Activated naive CD4-positive, alpha-beta T cell treated with anti-CD3 and anti-CD28 coated beads, Interleukin-2, amount 50 U/mL, for 72 hours (primary cell): ENCODE data around the gene HEPHL1. TPM values are rescaled to one million over a fixed set of nuclear protein-coding genes. Genes with fewer than 3 reads are reported as not detected.

Experiments
- ATAC-seq, 2 donors: fragments of 150-1000 bp; cut with Tn5 transposase; 2 replicates each; pipeline ENCODE4 v1.10.0; 2021; ENCODE audit warnings: mild to moderate bottlenecking in 2 of 2, moderate library complexity in 2 of 2
- DNase-seq, 2 donors: peaks; one replicate each; pipeline ENCODE4 v3.0.0; 2021 to 2022; ENCODE audit warnings: low spot score in 2 of 2
- H3K27ac Mint-ChIP-seq, 2 donors: one replicate each; pipeline ENCODE4 v1.8.0; 2022; ENCODE audit warnings: mild to moderate bottlenecking in 2 of 2, mixed read lengths in 2 of 2
- H3K36me3 Mint-ChIP-seq, 2 donors: one replicate each; pipeline ENCODE4 v1.8.0; 2022; ENCODE audit warnings: mixed read lengths in 2 of 2
- H3K9me3 Mint-ChIP-seq, 2 donors: one replicate each; pipeline ENCODE4 v1.8.0; 2022; ENCODE audit warnings: mixed read lengths in 2 of 2
- total RNA-seq, 2 donors: library from RNA; stranded (reverse); gene quantifications; one replicate each; pipeline ENCODE4 v1.2.3, GENCODE V29; 2022

HEPHL1 gene
- total RNA-seq, 2 donors from 2014 or later = not detected

- H3K9me3 Mint-ChIP-seq = peaks cover 3 to 11% of the 10 kb centered on the region in 2 donors
- H3K36me3 Mint-ChIP-seq = no peaks in the 10 kb centered on the region
- no peak for ATAC-seq
- no peak overlapping the region for H3K27ac Mint-ChIP-seq
- no peak for DNase-seq
Observed at GRCh38 chr11:94010136-94010535, 11.0 kb upstream of the HEPHL1 start.

GRCh38 chr11:94011478-94011877, 9.7 kb upstream of the HEPHL1 start:
- H3K36me3 Mint-ChIP-seq = no peaks in the 10 kb centered on the region
- no peak for ATAC-seq

GRCh38 chr11:94017446-94017845, 3.7 kb upstream of the HEPHL1 start:
- ATAC-seq = no peak
- DNase-seq = no peak
- peaks cover 0 to 2% of the 10 kb centered on the region in 2 donors for H3K9me3 Mint-ChIP-seq
- H3K36me3 Mint-ChIP-seq = no peaks in the 10 kb centered on the region
- no peak overlapping the region for H3K27ac Mint-ChIP-seq

More at GRCh38 chr11:94011478-94011877, 9.7 kb upstream of the HEPHL1 start:
- Mint-ChIP-seq H3K27ac (no peak overlapping the region), H3K9me3 (peaks cover 3 to 11% of the 10 kb centered on the region in 2 donors)
- no peak for DNase-seq

GRCh38 chr11:94018721-94019120, 2.4 kb upstream of the HEPHL1 start:
- peak overlapping the region in 1 of 2 donors; percentile 38 for H3K27ac Mint-ChIP-seq
- DNase-seq (no peak), ATAC-seq (no peak)
- H3K9me3 Mint-ChIP-seq = no peaks in the 10 kb centered on the region
- no peaks in the 10 kb centered on the region for H3K36me3 Mint-ChIP-seq

- Mint-ChIP-seq H3K36me3 (no peaks in the 10 kb centered on the region), H3K27ac (no peak overlapping the region), H3K9me3 (peaks cover 8 to 14% of the 10 kb centered on the region in 2 donors)
- DNase-seq (no peak), ATAC-seq (no peak)
Observed at GRCh38 chr11:94023856-94024255, 2.7 kb downstream of the HEPHL1 start.

- DNase-seq (no peak), ATAC-seq (no peak)
- H3K36me3 Mint-ChIP-seq = no peaks in the 10 kb centered on the region
- H3K9me3 Mint-ChIP-seq = peaks cover 8 to 14% of the 10 kb centered on the region in 2 donors
- no peak overlapping the region for H3K27ac Mint-ChIP-seq
Observed at GRCh38 chr11:94024547-94024946, 3.4 kb downstream of the HEPHL1 start.

- Mint-ChIP-seq H3K36me3 (no peaks in the 10 kb centered on the region), H3K9me3 (peaks cover 8 to 14% of the 10 kb centered on the region in 2 donors)
- no peak for DNase-seq
Observed at GRCh38 chr11:94025690-94026394, 4.7 kb downstream of the HEPHL1 start.

GRCh38 chr11:94027210-94027609, 6.1 kb downstream of the HEPHL1 start:
- H3K9me3 Mint-ChIP-seq = peaks cover 8 to 14% of the 10 kb centered on the region in 2 donors
- DNase-seq (no peak), ATAC-seq (no peak)
- H3K36me3 Mint-ChIP-seq = no peaks in the 10 kb centered on the region
- no peak overlapping the region for H3K27ac Mint-ChIP-seq

More at GRCh38 chr11:94025690-94026394, 4.7 kb downstream of the HEPHL1 start:
- H3K27ac Mint-ChIP-seq = no peak overlapping the region
- no peak for ATAC-seq

GRCh38 chr11:94028436-94028835, 7.3 kb downstream of the HEPHL1 start:
- Mint-ChIP-seq H3K36me3 (no peaks in the 10 kb centered on the region), H3K9me3 (peaks cover 8 to 14% of the 10 kb centered on the region in 2 donors), H3K27ac (no peak overlapping the region)
- ATAC-seq = no peak
- no peak for DNase-seq

GRCh38 chr11:94030059-94030458, 8.9 kb downstream of the HEPHL1 start:
- no peak for ATAC-seq
- H3K27ac Mint-ChIP-seq = no peak overlapping the region
- peaks cover 11 to 18% of the 10 kb centered on the region in 2 donors for H3K9me3 Mint-ChIP-seq
- no peak for DNase-seq
- H3K36me3 Mint-ChIP-seq = no peaks in the 10 kb centered on the region

GRCh38 chr11:94031625-94032024, 10.5 kb downstream of the HEPHL1 start:
- no peak for ATAC-seq
- Mint-ChIP-seq H3K36me3 (peaks cover 0 to 6% of the 10 kb centered on the region in 2 donors), H3K27ac (no peak overlapping the region), H3K9me3 (peaks cover 11 to 16% of the 10 kb centered on the region in 2 donors)
- no peak for DNase-seq

- DNase-seq (no peak), ATAC-seq (no peak)
- H3K9me3 Mint-ChIP-seq = peaks cover 8 to 14% of the 10 kb centered on the region in 2 donors
- H3K36me3 Mint-ChIP-seq = peaks cover 0 to 6% of the 10 kb centered on the region in 2 donors
- no peak overlapping the region for H3K27ac Mint-ChIP-seq
Observed at GRCh38 chr11:94032066-94032465, 10.9 kb downstream of the HEPHL1 start.

- ATAC-seq = no peak
- peaks cover 0 to 6% of the 10 kb centered on the region in 2 donors for H3K36me3 Mint-ChIP-seq
Observed at GRCh38 chr11:94032725-94033124, 11.6 kb downstream of the HEPHL1 start.

GRCh38 chr11:94034207-94034606, 13.1 kb downstream of the HEPHL1 start:
- DNase-seq (no peak), ATAC-seq (no peak)
- Mint-ChIP-seq H3K9me3 (peaks cover 3 to 8% of the 10 kb centered on the region in 2 donors), H3K27ac (no peak overlapping the region), H3K36me3 (peaks cover 0 to 6% of the 10 kb centered on the region in 2 donors)

More at GRCh38 chr11:94032725-94033124, 11.6 kb downstream of the HEPHL1 start:
- H3K9me3 Mint-ChIP-seq = peaks cover 3 to 8% of the 10 kb centered on the region in 2 donors
- no peak for DNase-seq
- no peak overlapping the region for H3K27ac Mint-ChIP-seq

- ATAC-seq = no peak
- Mint-ChIP-seq H3K36me3 (peaks cover 0 to 6% of the 10 kb centered on the region in 2 donors), H3K9me3 (peaks cover 3 to 8% of the 10 kb centered on the region in 2 donors), H3K27ac (no peak overlapping the region)
- no peak for DNase-seq
Observed at GRCh38 chr11:94036096-94036495, 14.9 kb downstream of the HEPHL1 start.

- no peak overlapping the region for H3K27ac Mint-ChIP-seq
- DNase-seq = no peak
Observed at GRCh38 chr11:94043241-94043640, 22.1 kb downstream of the HEPHL1 start.

GRCh38 chr11:94046796-94047195, 25.6 kb downstream of the HEPHL1 start:
- H3K27ac Mint-ChIP-seq = no peak overlapping the region
- DNase-seq (no peak), ATAC-seq (no peak)

More at GRCh38 chr11:94043241-94043640, 22.1 kb downstream of the HEPHL1 start:
- no peaks in the 10 kb centered on the region for H3K36me3 Mint-ChIP-seq
- no peaks in the 10 kb centered on the region for H3K9me3 Mint-ChIP-seq
- ATAC-seq = no peak

More at GRCh38 chr11:94046796-94047195, 25.6 kb downstream of the HEPHL1 start:
- Mint-ChIP-seq H3K36me3 (no peaks in the 10 kb centered on the region), H3K9me3 (peaks cover 0 to 3% of the 10 kb centered on the region in 2 donors)
